Dendritic cell treated with granulocyte-macrophage colony-stimulating factor and Interleukin-4, amounts not matched to agents 40 ng/mL and 50 ng/mL, for 4 days (primary cell): ENCODE measurements around the gene PCIF1.

Experiments
- H3K27ac Mint-ChIP-seq: one replicate; pipeline ENCODE4 v1.8.0; 2022; ENCODE audit warnings: mild to moderate bottlenecking, mixed read lengths
- H3K27me3 Mint-ChIP-seq: one replicate; pipeline ENCODE4 v1.8.0; 2022; ENCODE audit warnings: mild to moderate bottlenecking, mixed read lengths
- H3K36me3 Mint-ChIP-seq: one replicate; pipeline ENCODE4 v1.8.0; 2022; ENCODE audit warnings: low read depth, mixed read lengths
- H3K4me1 Mint-ChIP-seq: one replicate; pipeline ENCODE4 v1.8.0; 2022; ENCODE audit warnings: low read depth, mixed read lengths
- H3K4me3 Mint-ChIP-seq: one replicate; pipeline ENCODE4 v1.8.0; 2022; ENCODE audit warnings: mild to moderate bottlenecking, moderate library complexity, mixed read lengths
- H3K9me3 Mint-ChIP-seq: one replicate; pipeline ENCODE4 v1.8.0; 2022; ENCODE audit warnings: mixed read lengths
- intact Hi-C: fragments of 100-400 bp; cut with micrococcal nuclease; formaldehyde crosslinking; loops from one replicate; pipeline ENCODE4 v1.15.0; 2022

The PCIF1 gene

GRCh38 chr20:45968801-45969711 lies 34.6 kb downstream of the PCIF1 start:
- H3K4me1 Mint-ChIP-seq, result peaks cover 30% of the 10 kb centered on the region
- no peak overlapping the region for H3K4me3 Mint-ChIP-seq
- intact Hi-C loops, result no loop called here
- peaks cover 72% of the 10 kb centered on the region for H3K36me3 Mint-ChIP-seq
- no peaks in the 10 kb centered on the region for H3K27me3 Mint-ChIP-seq
- H3K27ac Mint-ChIP-seq, result peak overlapping the region; percentile 22
- no peaks in the 10 kb centered on the region for H3K9me3 Mint-ChIP-seq

- no peaks in the 10 kb centered on the region for H3K27me3 Mint-ChIP-seq
- H3K27ac Mint-ChIP-seq, result peak overlapping the region; percentile 95
- intact Hi-C loops, result loop anchor here (5.0 kb wide), 2 partner anchors 42 to 117 kb away; partner anchors contain the start of gene NCOA5
- H3K36me3 Mint-ChIP-seq, result peaks cover 63% of the 10 kb centered on the region
- peaks cover 39% of the 10 kb centered on the region for H3K4me1 Mint-ChIP-seq
- peak overlapping the region; percentile 83 for H3K4me3 Mint-ChIP-seq
- no peaks in the 10 kb centered on the region for H3K9me3 Mint-ChIP-seq
Observed at GRCh38 chr20:45969712-45970634, 35.5 kb downstream of the PCIF1 start.

- Mint-ChIP-seq H3K9me3 (no peaks in the 10 kb centered on the region), H3K36me3 (peaks cover 55% of the 10 kb centered on the region), H3K27ac (peak overlapping the region; percentile 95), H3K27me3 (no peaks in the 10 kb centered on the region), H3K4me1 (peaks cover 44% of the 10 kb centered on the region), H3K4me3 (peak overlapping the region; percentile 83)
- intact Hi-C loops, result loop anchor here (5.0 kb wide), 2 partner anchors 41 to 116 kb away; partner anchors contain the start of gene NCOA5
Observed at GRCh38 chr20:45970646-45971424, 36.4 kb downstream of the PCIF1 start.

- no peaks in the 10 kb centered on the region for H3K27me3 Mint-ChIP-seq
- H3K4me3 Mint-ChIP-seq, result peak overlapping the region; percentile 83
- peaks cover 49% of the 10 kb centered on the region for H3K36me3 Mint-ChIP-seq
- H3K27ac Mint-ChIP-seq, result peak overlapping the region; percentile 95
- intact Hi-C loops, result loop anchor here (5.0 kb wide), 2 partner anchors 41 to 116 kb away; partner anchors contain the start of gene NCOA5
- H3K4me1 Mint-ChIP-seq, result peaks cover 49% of the 10 kb centered on the region
- no peaks in the 10 kb centered on the region for H3K9me3 Mint-ChIP-seq
Observed at GRCh38 chr20:45971425-45971674, 36.9 kb downstream of the PCIF1 start.

GRCh38 chr20:45971675-45972499 lies 37.4 kb downstream of the PCIF1 start, which contains the start of gene ZNF335:
Gene ZNF335 (minus strand): TSS chr20:45972203. CDS start chr20:45971410, 793 bp downstream.
- Mint-ChIP-seq H3K27me3 (no peaks in the 10 kb centered on the region), H3K27ac (peak within 1 kb of the TSS; percentile 95), H3K9me3 (no peaks in the 10 kb centered on the region), H3K4me3 (peak within 1 kb of the TSS; percentile 83), H3K4me1 (peaks cover 49% of the 10 kb centered on the region), H3K36me3 (peaks cover 44% of the 10 kb centered on the region)
- intact Hi-C loops, result loop anchor here (5.0 kb wide), 2 partner anchors 40 to 115 kb away; partner anchors contain the start of gene NCOA5

- H3K36me3 Mint-ChIP-seq, result peaks cover 36% of the 10 kb centered on the region
Observed at GRCh38 chr20:45972500-45973183, 38.2 kb downstream of the PCIF1 start.

GRCh38 chr20:45974896-45975565 lies 40.5 kb downstream of the PCIF1 start:
- Mint-ChIP-seq H3K4me3 (peak overlapping the region; percentile 26), H3K36me3 (peaks cover 15% of the 10 kb centered on the region), H3K27me3 (peaks cover 7% of the 10 kb centered on the region), H3K27ac (peak overlapping the region; percentile 76), H3K4me1 (peaks cover 40% of the 10 kb centered on the region), H3K9me3 (no peaks in the 10 kb centered on the region)
- intact Hi-C loops, result loop anchor here (5.0 kb wide), 2 partner anchors 37 to 112 kb away; partner anchors contain the start of gene NCOA5

More at GRCh38 chr20:45972500-45973183, 38.2 kb downstream of the PCIF1 start:
- H3K27me3 Mint-ChIP-seq, result peaks cover 2% of the 10 kb centered on the region
- H3K27ac Mint-ChIP-seq, result peak overlapping the region; percentile 95
- H3K4me3 Mint-ChIP-seq, result peak overlapping the region; percentile 83
- intact Hi-C loops, result loop anchor here (5.0 kb wide), 2 partner anchors 40 to 115 kb away; partner anchors contain the start of gene NCOA5
- peaks cover 49% of the 10 kb centered on the region for H3K4me1 Mint-ChIP-seq
- H3K9me3 Mint-ChIP-seq, result no peaks in the 10 kb centered on the region

- H3K27me3 Mint-ChIP-seq, result peaks cover 11% of the 10 kb centered on the region
- no peak overlapping the region for H3K4me3 Mint-ChIP-seq
- H3K9me3 Mint-ChIP-seq, result no peaks in the 10 kb centered on the region
- peaks cover 13% of the 10 kb centered on the region for H3K36me3 Mint-ChIP-seq
- H3K27ac Mint-ChIP-seq, result peak overlapping the region; percentile 4
- H3K4me1 Mint-ChIP-seq, result peaks cover 34% of the 10 kb centered on the region
- intact Hi-C loops, result no loop called here
Observed at GRCh38 chr20:45975686-45976085, 41.2 kb downstream of the PCIF1 start.

- intact Hi-C loops, result no loop called here
- H3K27ac Mint-ChIP-seq, result peak overlapping the region; percentile 4
Observed at GRCh38 chr20:45976086-45976485, 41.6 kb downstream of the PCIF1 start.

GRCh38 chr20:45981261-45981660 lies 46.8 kb downstream of the PCIF1 start:
- intact Hi-C loops, result no loop called here

More at GRCh38 chr20:45976086-45976485, 41.6 kb downstream of the PCIF1 start:
- Mint-ChIP-seq H3K36me3 (peaks cover 12% of the 10 kb centered on the region), H3K9me3 (no peaks in the 10 kb centered on the region), H3K27me3 (peaks cover 11% of the 10 kb centered on the region), H3K4me3 (no peak overlapping the region), H3K4me1 (peaks cover 32% of the 10 kb centered on the region)

GRCh38 chr20:45983279-45983743 lies 48.8 kb downstream of the PCIF1 start:
- intact Hi-C loops, result no loop called here
- Mint-ChIP-seq H3K27me3 (peaks cover 30% of the 10 kb centered on the region), H3K4me3 (no peak overlapping the region), H3K27ac (no peak overlapping the region), H3K4me1 (no peaks in the 10 kb centered on the region), H3K36me3 (no peaks in the 10 kb centered on the region), H3K9me3 (no peaks in the 10 kb centered on the region)

More at GRCh38 chr20:45981261-45981660, 46.8 kb downstream of the PCIF1 start:
- Mint-ChIP-seq H3K9me3 (no peaks in the 10 kb centered on the region), H3K36me3 (no peaks in the 10 kb centered on the region), H3K4me3 (no peak overlapping the region), H3K27ac (no peak overlapping the region), H3K4me1 (peaks cover 1% of the 10 kb centered on the region), H3K27me3 (peaks cover 25% of the 10 kb centered on the region)
